ENCODE data around the gene TAMALIN.

The TAMALIN gene

DNA sequence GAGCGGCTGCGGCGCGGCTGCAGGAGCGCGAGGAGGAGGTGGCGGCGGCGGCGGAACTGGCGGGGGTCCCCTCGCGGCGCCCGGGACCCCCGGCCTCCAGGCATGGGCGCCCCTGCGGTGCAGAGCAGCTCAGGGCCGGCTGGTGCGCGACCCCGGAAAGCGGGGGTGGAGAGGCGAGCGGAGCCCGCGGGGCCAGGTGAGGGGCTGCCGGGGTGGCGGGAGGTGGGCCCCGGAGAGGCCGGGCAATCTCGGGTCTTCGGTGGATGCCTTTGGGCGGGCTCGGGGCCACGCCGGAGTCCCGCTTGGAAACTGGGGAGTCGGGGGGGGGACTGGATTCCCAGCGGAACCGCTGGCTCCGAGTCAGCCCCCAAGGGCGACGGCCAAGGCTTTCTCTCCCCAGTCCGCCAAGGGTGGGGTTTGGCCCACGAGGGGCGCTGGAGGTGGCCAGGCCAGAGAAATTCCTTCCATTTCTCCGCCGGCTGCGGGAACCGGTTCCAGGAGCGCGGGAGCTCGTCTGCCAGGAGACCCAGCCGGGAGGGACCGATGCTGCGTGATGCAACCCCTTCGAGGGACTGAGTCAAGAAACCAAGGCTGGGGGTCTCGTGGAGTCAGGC is 30.6 kb downstream of the TAMALIN start:
- DNase-seq, result peak; percentile 50

DNA sequence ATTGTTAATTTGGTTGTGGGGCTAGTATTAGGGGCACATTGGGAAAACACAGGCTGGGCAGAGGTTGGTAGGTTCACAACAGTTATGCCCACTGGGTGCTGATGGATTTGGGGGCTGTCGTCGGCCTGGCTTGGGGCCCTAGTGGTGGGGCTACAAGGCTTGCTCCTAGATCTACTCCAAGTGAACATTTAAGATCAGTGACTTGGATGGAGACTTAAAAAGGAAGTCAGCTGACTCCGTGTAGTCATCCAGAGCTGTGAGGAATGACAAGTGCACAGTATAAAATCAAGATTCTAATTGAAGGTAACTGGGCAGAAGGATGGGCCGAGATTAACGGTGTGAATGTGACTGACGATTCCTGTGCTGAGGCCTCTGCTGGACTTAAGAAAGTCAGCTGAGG is 31.7 kb downstream of the TAMALIN start:
- no peak for DNase-seq

DNA sequence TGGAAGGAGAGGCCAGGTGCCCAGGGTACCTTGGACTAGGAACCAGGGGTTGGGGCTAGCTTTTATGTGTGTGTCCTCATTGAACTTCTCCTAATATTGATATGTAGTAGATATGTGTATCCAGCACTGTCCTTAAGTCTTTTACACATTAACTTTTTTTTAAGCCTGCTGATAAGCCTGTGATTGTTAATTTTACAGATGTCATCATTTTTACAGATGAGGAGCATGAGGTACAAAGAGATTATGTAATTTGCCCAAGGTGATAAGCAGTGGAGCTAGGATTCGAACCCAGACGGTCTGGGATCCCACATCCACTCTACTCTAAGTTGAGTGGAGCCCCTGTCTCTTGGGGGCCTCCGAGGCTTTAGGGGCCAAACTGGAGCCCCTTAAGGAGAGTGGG is 34.3 kb downstream of the TAMALIN start:
- no peak for DNase-seq

- no peak for DNase-seq
Observed at GRCh38 chr12:52041695-52042123, 35.0 kb downstream of the TAMALIN start.

DNA sequence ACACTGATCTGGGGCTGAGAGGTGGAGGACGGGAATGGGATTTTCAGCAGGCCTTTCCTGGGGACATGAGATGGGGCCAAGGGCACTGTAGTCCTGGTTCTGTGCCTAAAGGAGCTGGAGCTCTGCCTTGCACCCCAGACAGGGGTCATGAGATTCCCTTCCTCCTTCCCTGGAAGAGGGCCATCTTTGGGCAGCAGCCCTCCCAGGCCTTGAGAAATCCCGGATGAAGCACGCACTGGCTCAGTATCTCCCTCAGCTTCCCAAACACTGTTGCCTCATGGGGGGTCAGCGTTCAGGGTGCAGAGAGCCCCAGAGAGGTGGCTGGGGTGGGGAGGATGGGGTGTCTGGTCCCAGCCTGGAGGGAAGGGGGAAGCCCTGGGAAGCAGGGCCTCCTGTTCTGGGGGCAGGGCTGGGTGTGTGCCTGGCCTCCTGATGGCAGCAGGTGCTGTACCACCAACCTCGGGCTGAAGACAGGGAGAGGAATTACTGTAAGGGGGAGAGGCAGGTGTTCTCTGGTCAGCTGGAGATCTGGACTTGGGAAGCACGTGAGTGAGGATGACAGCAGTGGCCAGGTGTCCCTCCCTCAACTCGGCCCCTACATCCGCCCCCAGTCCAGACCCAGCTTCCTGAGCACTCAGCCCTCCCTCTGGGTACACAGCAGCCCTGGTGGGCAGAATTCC is 36.1 kb downstream of the TAMALIN start:
- DNase-seq, result no peak

- no peak for DNase-seq
Observed at GRCh38 chr12:52043386-52044212, 36.9 kb downstream of the TAMALIN start.

GRCh38 chr12:52044292-52044983 is 37.7 kb downstream of the TAMALIN start:
- DNase-seq, result peak; percentile 69

DNA sequence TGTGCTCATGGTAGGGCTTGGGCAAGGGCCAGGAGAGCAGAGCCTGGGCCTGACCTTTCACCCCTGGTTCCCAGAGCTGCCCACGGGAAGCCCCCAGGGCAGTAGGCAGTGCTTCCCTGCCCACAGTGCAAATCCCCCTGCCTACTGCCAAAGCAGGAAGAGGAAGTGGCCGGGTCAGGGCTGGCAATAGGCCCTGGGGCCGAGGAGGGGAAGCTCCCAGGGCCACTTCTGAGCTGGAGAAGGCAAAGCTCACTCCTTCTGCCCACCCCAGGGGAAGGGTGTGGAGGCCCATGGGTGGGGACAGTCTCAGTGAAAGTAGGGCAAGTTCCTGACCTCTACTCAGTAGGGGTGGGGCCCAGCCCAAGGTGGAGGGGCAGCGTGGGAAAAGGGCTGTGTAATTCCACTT is 39.1 kb downstream of the TAMALIN start:
- no peak for DNase-seq

GRCh38 chr12:52046859-52047258 is 40.1 kb downstream of the TAMALIN start:
- no peak for DNase-seq

DNA sequence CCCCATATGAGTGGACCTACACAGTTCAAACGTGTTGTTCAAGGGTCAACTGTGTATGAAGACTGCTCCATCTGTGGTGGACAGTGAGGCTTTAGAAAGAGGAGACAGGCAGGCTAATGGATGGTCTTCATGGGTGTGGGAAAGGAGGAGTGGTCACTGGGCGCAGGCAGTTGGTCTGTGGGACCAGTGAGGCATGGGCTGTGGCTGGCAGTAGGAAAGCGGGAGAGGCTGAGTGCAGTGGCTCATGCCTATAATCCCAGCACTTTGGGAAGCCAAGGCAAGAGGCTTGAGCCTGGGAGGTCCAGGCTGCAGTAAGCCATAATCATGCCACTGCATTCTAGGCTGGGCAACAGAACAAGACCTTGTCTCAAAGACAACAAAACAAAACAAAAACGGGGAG is 42.5 kb downstream of the TAMALIN start:
- DNase-seq, result no peak

GRCh38 chr12:52049688-52050087 is 42.9 kb downstream of the TAMALIN start:
- no peak for DNase-seq

DNA sequence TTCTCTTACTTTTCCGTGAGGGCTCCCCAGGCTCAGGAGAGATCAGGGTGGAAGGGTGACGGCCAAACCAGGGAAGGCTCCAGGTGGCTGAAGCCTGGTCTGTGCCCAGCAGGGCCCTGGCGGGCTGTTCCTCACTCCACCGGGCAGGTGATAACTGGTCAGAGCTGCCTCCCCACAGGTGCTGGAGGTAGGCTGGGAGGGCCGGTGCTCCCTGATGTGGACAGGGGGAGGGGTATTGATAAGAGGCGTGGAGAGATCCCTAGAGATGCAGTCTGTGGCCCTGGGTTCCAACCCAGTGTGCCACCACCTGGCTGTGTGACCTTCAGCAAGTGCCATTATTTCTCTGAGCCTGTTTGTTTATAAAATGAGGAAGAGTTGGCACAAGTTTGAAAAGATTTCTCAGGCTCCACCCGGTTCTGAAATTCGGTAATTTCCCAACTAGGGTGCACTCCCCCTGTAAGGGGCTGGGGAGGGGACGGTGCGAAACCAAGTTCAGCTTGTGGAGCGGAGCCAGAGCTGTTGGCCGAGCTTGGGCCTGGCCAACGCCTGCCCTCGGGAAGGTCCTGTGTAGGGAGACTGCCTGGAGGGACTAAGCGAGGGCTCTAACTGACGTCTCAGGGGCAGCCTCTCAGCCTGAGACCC is 43.5 kb downstream of the TAMALIN start:
- DNase-seq, result no peak

DNA sequence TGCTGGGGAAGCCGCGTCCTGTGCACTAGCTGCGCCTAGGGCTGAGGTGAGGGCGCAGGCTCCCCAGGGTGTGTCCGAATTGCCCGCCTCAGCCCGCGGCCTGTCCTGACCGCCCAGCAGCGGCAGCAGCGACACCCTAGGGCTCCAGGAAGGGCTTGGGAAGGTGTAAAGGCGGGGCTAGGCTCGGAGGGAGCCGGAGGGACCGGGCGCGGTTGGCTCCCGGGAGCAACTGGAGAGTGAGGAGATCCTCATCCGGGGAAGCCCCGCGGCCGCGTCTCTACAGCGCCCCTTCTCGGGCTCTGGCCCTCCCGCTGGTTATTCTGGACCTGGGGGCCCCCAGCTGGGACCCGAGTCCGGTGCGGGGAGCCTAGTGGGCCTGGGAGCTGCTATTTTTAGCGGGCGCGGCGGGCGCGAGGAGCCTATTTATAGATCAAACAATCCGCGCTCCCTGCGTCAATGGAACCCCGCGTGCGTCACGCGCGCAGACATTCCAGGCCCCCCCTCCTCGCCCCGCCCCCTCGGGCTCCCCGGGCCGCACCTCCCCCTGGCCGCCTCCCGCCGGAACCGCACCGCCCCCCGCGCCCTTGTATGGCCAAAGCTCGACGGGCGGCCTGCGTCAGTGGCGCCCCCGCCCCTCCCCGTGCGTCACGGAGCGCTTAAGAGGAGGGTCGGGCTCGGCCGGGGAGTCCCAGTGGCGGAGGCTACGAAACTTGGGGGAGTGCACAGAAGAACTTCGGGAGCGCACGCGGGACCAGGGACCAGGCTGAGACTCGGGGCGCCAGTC is 44.2 kb downstream of the TAMALIN start, which contains the start of gene NR4A1:
TSS of gene NR4A1 (plus strand) at position 685 of the 784 bp plus-strand sequence. CDS start 2,887 bp downstream, outside the sequence.
- DNase-seq, result peak; percentile 92

DNA sequence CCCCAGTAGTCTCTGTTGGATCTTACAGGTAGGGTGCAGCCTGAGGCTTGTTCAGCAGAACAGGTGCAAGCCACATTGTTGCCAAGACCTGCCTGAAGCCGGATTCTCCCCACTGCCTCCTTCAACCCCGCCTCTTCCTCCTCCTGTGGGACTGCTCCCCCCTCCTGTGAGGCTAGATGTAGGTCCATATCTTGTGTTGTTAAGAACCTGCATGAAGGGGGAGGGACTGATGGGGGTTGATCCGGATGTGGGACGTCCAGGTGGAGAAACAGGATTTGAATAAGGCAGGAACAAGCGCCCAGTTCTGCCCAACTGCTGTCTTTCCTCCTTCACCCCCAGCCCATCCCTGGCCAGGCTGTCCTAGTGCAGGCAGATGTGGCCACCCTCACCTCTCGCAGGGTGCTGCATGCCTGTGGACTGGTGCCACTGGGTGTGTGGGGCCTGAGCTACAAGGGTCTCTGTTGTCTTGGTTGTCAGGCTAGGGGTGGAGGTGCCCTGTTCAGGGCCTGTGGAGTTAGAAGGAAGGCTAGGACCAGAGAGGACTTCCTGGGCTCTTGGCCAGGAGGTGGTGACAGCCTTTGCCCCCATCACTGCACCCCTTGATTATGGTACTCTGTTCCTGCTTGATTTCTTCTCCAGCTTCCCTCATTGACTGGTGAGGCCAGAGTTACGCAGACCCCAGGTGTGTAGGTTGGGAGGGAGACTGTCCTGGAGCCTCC is 45.9 kb downstream of the TAMALIN start:
- no peak for DNase-seq

DNA sequence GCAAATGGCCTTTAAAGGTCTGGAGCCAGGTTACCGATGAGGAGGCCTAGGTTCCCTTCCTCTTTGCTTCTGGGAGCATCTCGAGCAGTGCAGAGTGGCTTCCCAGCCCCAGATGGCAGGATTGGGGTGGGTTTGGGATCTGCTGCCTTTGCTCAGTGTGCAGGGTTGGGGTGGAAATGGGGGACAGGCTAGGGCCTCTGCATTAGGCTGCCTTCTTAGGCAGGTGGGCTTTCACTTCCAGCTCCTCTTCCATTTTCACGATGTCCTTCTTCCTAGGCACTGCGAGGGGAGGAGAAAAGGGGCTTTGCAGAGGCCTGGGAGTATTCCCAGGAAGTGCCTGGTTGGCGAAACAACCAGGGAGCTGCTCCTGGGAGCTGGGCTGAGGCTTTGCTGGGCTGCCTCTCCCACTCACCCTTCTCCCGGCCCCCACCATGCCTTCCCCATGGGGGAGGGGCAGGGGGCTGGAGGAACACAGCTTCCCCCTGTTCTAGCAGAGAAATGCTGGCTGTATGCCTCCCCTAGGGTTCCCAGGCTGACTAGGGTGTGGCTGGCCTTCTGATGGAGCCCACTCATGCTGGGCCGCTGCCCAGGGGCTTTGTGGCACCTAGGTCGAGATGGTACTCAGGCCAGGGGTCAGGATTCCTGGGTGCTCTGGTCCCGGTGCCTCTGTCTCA is 46.9 kb downstream of the TAMALIN start:
- no peak for DNase-seq

- DNase-seq, result no peak
Observed at GRCh38 chr12:52054231-52054832, 47.6 kb downstream of the TAMALIN start.

DNA sequence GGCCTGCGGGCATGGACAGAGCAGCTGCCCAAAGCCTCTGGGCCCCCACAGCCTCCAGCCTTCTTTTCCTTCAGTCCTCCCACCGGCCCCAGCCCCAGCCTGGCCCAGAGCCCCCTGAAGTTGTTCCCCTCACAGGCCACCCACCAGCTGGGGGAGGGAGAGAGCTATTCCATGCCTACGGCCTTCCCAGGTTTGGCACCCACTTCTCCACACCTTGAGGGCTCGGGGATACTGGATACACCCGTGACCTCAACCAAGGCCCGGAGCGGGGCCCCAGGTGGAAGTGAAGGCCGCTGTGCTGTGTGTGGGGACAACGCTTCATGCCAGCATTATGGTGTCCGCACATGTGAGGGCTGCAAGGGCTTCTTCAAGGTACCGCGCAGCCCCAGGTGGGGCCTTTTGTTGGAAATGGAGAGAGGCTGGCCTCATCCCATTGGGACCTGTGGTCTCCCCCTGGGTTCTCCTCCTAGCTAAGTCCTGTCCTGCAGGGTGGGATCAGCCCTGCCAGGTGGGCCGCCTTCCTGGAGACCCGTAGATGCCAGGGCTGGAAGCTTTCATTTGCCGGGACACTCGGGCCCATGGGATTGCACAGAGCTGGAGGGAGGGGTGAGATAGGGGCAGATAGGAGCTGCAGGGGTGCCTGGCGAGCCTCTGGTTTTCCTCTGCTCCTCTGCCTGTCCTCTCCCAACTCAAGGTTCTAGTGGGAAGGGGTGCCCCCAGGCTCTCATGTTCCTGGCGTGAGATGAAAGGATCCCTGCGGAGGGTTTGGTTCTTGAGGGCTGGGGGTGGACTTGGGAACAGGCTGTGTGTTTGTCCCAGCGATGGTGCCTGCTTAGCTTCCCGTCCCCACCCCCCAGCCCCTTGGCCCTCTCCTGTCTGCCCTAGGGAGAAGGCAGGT is 48.3 kb downstream of the TAMALIN start:
- DNase-seq, result no peak

DNA sequence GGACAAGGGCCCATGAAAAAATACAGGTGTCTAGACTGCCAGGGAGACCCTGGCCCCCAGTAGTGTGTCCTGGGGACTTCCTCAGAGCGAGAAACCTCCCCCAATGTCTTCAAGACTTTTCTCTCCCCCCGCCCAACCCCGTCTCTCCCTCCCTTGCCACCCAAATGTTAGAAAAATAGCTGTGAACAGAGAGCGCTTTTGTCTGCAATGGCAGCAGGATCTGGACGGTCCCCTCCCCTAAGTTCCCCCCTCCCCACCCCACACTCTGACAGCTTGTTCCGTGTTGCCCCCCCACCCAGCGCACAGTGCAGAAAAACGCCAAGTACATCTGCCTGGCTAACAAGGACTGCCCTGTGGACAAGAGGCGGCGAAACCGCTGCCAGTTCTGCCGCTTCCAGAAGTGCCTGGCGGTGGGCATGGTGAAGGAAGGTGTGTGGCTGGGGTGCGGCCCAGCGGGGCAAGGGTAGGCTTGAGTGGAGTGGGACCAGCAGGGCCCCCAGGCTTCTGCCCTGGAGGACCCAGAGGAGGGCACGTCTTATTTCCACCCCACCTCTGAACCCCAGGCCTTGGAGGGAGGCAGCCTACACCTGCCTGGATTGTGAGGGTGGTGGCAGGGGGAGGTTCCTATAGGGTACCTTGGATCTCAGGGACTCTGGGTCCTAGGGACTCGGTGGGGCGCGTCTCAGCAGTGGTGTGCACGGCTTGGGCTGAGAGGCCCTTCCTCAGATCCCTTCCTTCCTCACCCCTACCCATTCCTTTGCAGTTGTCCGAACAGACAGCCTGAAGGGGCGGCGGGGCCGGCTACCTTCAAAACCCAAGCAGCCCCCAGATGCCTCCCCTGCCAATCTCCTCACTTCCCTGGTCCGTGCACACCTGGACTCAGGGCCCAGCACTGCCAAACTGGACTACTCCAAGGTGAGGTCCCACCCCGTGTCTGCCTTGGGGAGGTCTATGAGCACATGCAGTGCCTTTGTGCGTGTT is 49.3 kb downstream of the TAMALIN start:
- no peak for DNase-seq

All from fibroblast of upper back skin (primary cell).